ENCODE results near the gene WNT2B.

WNT2B gene

GRCh38 chr1:112529301-112529700, 20.5 kb downstream of the WNT2B start:
- no peak for DNase-seq

GRCh38 chr1:112530832-112531231, 22.1 kb downstream of the WNT2B start:
- no peak for DNase-seq

GRCh38 chr1:112532064-112532463, 23.3 kb downstream of the WNT2B start:
- DNase-seq = no peak

- no peak for DNase-seq
These were observed 24.3 kb downstream of the WNT2B start for GRCh38 chr1:112533029-112533428.

GRCh38 chr1:112536561-112536960, 27.8 kb downstream of the WNT2B start:
- no peak for DNase-seq

- DNase-seq = no peak
These were observed 28.7 kb downstream of the WNT2B start for GRCh38 chr1:112537456-112537855.

GRCh38 chr1:112538883-112539282, 30.1 kb downstream of the WNT2B start:
- DNase-seq = no peak

GRCh38 chr1:112540226-112540794, 31.5 kb downstream of the WNT2B start:
- no peak for DNase-seq

GRCh38 chr1:112541299-112541698, 32.5 kb downstream of the WNT2B start:
- DNase-seq = no peak

- DNase-seq = no peak
These were observed 33.6 kb downstream of the WNT2B start for GRCh38 chr1:112542206-112542973.

- no peak for DNase-seq
These were observed 35.4 kb downstream of the WNT2B start for GRCh38 chr1:112544011-112544688.

- no peak for DNase-seq
These were observed 36.0 kb downstream of the WNT2B start for GRCh38 chr1:112544751-112545150.

- DNase-seq = no peak
These were observed 37.3 kb downstream of the WNT2B start for GRCh38 chr1:112546076-112546475.

GRCh38 chr1:112548547-112548946, 39.8 kb downstream of the WNT2B start:
- DNase-seq = no peak

GRCh38 chr1:112549590-112549989, 40.8 kb downstream of the WNT2B start:
- DNase-seq = no peak

- no peak for DNase-seq
These were observed 45.6 kb downstream of the WNT2B start for GRCh38 chr1:112554411-112554810.

- no peak for DNase-seq
These were observed 48.6 kb downstream of the WNT2B start for GRCh38 chr1:112557385-112557784.

- no peak for DNase-seq
These were observed 49.9 kb downstream of the WNT2B start for GRCh38 chr1:112558634-112559033.

GRCh38 chr1:112563341-112563740, 54.6 kb downstream of the WNT2B start:
- DNase-seq = no peak

- no peak for DNase-seq
These were observed 55.3 kb downstream of the WNT2B start for GRCh38 chr1:112564081-112564480.

GRCh38 chr1:112565800-112566199, 57.0 kb downstream of the WNT2B start:
- DNase-seq = no peak

GRCh38 chr1:112575154-112575804, 66.5 kb downstream of the WNT2B start:
- no peak for DNase-seq

- no peak for DNase-seq
These were observed 67.5 kb downstream of the WNT2B start for GRCh38 chr1:112576240-112576639.
